ENCODE data around the gene S100A7.

The S100A7 gene

GRCh38 chr1:153460551-153460950 is at the start of gene S100A7:
Gene S100A7 (minus strand): TSS chr1:153460651. CDS start chr1:153459013, 1,638 bp downstream.
- Histone ChIP-seq H3K4me1 (ENCODE audit: insufficient read depth, poor library complexity, severe bottlenecking) (no peaks in the 10 kb centered on the region), H3K9me3 (ENCODE audit: severe bottlenecking) (no peaks in the 10 kb centered on the region), H3K36me3 (ENCODE audit: low read depth) (no peaks in the 10 kb centered on the region), H3K27ac (ENCODE audit: poor library complexity, severe bottlenecking) (no peak within 1 kb of the TSS), H3K27me3 (ENCODE audit: insufficient read depth, poor library complexity, severe bottlenecking) (no peaks in the 10 kb centered on the region), H3K4me3 (ENCODE audit: severe bottlenecking) (no peak within 1 kb of the TSS)
- TF ChIP-seq, protein P1, sequence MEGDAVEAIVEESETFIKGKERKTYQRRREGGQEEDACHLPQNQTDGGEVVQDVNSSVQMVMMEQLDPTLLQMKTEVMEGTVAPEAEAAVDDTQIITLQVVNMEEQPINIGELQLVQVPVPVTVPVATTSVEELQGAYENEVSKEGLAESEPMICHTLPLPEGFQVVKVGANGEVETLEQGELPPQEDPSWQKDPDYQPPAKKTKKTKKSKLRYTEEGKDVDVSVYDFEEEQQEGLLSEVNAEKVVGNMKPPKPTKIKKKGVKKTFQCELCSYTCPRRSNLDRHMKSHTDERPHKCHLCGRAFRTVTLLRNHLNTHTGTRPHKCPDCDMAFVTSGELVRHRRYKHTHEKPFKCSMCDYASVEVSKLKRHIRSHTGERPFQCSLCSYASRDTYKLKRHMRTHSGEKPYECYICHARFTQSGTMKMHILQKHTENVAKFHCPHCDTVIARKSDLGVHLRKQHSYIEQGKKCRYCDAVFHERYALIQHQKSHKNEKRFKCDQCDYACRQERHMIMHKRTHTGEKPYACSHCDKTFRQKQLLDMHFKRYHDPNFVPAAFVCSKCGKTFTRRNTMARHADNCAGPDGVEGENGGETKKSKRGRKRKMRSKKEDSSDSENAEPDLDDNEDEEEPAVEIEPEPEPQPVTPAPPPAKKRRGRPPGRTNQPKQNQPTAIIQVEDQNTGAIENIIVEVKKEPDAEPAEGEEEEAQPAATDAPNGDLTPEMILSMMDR (IDR thresholded peaks at IDR 0.05; ENCODE audit: poor library complexity, severe bottlenecking): no peak
- no peak for DNase-seq (ENCODE audit: low spot score)
- ATAC-seq (ENCODE audit: low read depth): no peak

DNA sequence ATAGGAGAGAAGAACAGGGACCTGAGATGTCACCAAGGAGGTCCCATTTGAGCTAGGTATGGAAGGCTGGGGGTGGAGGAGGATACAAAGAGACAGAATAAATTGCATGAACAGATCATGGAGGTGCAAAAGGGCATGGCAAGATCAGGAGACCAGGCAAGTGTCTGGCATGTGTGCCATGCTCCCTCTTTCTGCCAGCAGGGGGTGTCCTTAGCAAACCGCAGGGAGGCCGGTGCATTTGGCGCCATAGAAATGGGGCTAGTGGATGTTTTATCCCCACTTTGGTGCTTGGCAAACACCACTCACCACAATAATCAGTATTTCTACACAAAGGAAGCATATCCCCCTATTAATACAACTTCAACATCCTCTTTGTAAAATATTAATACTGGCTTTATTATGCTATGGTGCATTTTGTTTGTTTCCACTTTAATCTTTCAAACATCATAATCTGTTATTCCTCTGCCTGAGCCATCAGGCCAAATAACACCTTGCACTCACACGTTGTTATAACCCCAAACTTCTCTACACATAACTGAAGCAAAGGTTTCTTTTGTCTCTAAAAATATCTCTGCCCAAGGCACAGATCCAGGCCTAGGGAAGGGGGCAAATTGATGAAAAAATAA is 49.4 kb upstream of the S100A7 start:
- Histone ChIP-seq H3K27ac (ENCODE audit: poor library complexity, severe bottlenecking) (peak overlapping the region; percentile 17), H3K27me3 (ENCODE audit: insufficient read depth, poor library complexity, severe bottlenecking) (no peaks in the 10 kb centered on the region), H3K36me3 (ENCODE audit: low read depth) (no peaks in the 10 kb centered on the region), H3K9me3 (ENCODE audit: severe bottlenecking) (no peaks in the 10 kb centered on the region), H3K4me1 (ENCODE audit: insufficient read depth, poor library complexity, severe bottlenecking) (peaks cover 23% of the 10 kb centered on the region), H3K4me3 (ENCODE audit: severe bottlenecking) (no peak overlapping the region)
- TF ChIP-seq, protein P1 (IDR thresholded peaks at IDR 0.05; ENCODE audit: poor library complexity, severe bottlenecking): peak; percentile 66
- no peak for DNase-seq (ENCODE audit: low spot score)
- 0 out of 3 replicates have a peak, but pooled peaks have one; percentile 17 for ATAC-seq (ENCODE audit: low read depth)

DNA sequence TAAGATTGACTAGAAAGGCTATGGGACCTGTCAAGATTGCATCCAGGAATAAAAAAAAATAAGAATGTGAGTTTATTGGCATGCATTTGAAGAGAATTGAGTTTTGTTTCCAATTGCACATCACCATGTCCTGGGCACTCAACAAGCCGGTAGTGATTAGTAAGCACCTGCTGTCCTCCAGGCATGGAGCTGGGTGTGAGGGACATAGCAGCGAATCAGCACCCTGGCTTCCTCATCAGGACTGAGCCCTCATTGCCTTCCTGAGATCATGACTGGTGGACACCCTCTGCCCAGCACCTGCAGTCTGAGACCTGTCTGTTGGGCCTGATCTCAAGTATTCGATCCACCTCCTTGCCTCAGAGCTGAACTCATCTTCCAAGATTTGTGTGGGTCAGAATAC is 48.6 kb upstream of the S100A7 start:
- Histone ChIP-seq H3K4me1 (ENCODE audit: insufficient read depth, poor library complexity, severe bottlenecking) (peaks cover 23% of the 10 kb centered on the region), H3K9me3 (ENCODE audit: severe bottlenecking) (no peaks in the 10 kb centered on the region), H3K27ac (ENCODE audit: poor library complexity, severe bottlenecking) (peak overlapping the region; percentile 68), H3K36me3 (ENCODE audit: low read depth) (no peaks in the 10 kb centered on the region), H3K27me3 (ENCODE audit: insufficient read depth, poor library complexity, severe bottlenecking) (no peaks in the 10 kb centered on the region), H3K4me3 (ENCODE audit: severe bottlenecking) (no peak overlapping the region)
- DNase-seq (ENCODE audit: low spot score): no peak
- ATAC-seq (ENCODE audit: low read depth): no peak
- TF ChIP-seq, protein P1 (IDR thresholded peaks at IDR 0.05; ENCODE audit: poor library complexity, severe bottlenecking): no peak

- Histone ChIP-seq H3K4me3 (ENCODE audit: severe bottlenecking) (no peak overlapping the region), H3K27ac (ENCODE audit: poor library complexity, severe bottlenecking) (peak overlapping the region; percentile 68), H3K36me3 (ENCODE audit: low read depth) (no peaks in the 10 kb centered on the region), H3K4me1 (ENCODE audit: insufficient read depth, poor library complexity, severe bottlenecking) (peaks cover 23% of the 10 kb centered on the region), H3K27me3 (ENCODE audit: insufficient read depth, poor library complexity, severe bottlenecking) (no peaks in the 10 kb centered on the region), H3K9me3 (ENCODE audit: severe bottlenecking) (no peaks in the 10 kb centered on the region)
- TF ChIP-seq, protein P1 (IDR thresholded peaks at IDR 0.05; ENCODE audit: poor library complexity, severe bottlenecking): no peak
- ATAC-seq (ENCODE audit: low read depth) (no peak), DNase-seq (ENCODE audit: low spot score) (no peak)
These were observed 47.6 kb upstream of the S100A7 start for GRCh38 chr1:153507926-153508583.

Measured in RWPE2 (cell line).